Fibroblast of gingiva (primary cell): Measurements from ENCODE around the gene BAG5.
"Not testable (repeated sequence)": the region's sequence is repeated elsewhere in the genome, so short reads cannot be mapped to it uniquely, and the experiment has no call there.

ENCODE experiments used
- DNase-seq: peaks from one replicate; pipeline ENCODE4 v3.0.0-alpha.2; 2011; ENCODE audit warnings: low read depth

BAG5 gene

DNA sequence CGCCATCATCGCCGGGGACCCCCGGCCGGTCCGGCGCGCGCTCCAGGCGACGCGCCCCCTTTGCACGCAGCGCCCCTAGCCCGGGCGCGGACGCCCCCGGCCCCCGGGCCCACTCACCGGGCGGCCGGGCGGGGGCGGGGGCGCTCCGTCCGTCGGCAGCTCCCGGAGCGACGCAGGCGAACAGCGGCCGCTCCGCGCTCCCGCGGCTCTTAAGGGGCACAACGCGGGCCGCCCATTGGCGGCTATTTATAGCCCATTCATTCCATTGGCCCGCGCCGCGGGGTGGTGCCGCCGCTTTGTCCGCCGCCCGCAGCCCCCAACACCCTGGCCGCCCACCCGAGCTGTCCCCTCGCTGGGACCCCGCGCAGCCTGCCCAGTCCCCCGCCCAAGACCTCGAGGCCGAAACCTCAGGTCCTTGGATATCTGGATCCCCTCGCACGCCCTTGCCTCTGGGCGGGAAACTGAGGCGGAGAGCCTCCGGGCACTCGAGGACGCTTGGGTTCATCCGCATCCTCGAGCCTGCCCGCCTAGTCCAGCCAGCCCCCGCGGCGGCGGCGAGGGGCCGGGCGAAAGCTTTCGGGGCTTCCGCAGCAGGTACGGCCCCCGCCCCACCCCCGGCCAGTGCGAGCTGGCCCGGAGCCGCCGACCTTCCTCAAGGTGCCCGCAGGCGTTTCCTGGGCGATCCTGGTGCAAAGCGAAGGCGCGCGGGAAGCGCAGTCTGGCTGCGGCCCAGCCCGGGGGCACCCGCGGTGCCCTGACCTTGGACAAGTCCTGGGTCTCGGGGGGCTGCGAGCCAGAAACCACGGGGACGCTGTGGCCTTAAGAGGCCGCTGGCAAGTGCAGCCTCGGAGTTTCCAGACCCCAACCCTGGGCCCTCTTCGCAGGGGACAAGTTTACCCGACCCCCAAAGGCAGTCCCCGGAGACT lies 39.5 kb downstream of the BAG5 start, which contains the start of gene CKB:
CKB (minus strand) TSS at position 182 of the 926 bp plus-strand sequence. CDS start 337 bp downstream, outside the sequence.
- DNase-seq, result peak; percentile 44

DNA sequence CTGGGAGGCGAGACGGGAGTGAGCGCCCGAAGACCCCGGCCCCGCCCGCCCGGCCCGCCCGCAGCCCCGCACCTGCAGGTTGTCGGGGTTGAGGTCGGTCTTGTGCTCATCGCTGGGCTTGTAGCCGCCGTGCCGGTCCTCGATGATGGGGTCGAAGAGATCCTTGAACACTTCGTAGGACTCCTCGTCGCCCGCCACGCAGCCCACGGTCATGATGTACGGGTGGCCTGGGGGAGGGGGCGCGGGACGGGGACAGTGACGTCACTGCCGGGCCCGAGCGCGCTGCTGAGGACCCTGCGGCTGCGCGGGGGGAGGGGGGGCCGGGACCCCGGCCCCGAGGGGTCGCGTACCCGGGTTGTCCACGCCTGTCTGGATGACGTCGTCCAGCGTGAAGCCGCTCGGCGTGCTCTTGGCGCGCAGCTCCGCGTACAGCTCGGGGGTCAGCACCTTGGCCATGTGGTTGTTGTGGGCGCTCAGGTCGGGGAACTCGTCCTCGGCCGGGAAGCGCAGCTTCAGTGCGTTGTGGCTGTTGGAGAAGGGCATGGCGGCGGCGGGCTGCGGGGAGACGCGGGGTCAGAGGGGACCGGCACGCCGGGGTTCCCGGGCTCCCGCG lies 40.4 kb downstream of the BAG5 start:
- no peak for DNase-seq

DNA sequence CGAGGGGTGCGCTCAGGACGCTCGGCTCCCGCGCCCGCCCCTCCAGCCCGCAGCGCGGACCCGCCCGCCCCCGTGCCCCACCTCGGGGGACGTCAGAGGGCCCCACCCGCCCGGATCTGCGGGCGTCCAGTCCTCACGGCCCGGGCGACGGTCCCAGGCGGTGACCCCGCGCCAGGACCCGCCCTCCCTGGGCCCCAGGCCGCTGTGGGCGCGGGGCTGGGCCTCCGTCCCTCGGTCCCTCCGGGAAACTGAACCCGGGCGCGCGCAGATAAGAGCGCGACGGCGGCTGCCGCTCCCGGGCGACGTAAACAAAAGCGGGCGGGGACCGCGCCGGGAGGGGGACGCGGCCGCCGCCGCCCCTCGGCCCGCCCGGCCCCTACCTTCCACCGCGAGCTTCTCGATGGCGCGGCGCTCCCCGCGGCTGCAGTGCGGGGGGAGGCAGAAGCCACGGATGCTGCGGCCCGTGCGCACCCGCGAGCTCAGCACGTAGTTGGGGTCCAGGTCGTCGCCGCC lies 41.0 kb downstream of the BAG5 start:
- DNase-seq, result no peak

DNA sequence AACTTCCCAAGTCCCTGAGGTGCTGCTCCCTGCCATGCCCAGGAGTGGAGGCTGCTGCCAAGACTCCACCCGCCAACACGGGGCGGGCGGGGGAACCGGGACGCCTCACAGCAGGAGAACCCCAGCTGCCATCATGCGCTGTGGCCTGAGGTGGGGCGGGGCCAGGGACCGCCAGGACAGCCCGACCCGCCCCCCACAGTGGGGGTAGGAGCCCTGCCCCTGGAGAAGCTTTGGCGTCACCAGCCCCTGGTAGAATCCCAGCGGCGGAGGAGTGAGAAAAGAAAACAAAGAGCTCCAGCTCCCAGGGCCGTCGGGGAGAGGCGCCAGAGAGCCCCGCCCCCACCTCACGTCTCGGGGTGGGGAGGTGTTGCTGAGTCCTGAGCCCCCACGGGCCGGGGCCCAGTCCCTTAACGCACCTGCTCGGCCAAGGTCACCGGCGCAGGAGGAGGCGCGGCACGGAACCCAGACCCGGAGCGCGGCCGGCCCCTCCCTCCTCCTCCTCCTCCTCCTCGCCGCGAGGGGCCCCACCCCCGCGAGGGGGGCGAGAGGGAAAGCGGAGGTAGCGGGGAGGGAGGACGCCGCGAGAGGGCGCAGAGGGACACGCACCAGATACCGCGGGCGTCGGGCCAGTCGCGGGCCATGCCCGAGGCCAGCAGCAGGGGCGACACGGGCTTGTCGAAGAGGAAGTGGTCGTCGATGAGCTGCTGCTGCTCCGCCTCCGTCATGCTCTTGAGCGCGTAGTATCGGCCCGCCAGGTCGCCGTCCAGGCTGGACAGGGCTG lies 41.6 kb downstream of the BAG5 start:
- DNase-seq, result peak; percentile 62

DNA sequence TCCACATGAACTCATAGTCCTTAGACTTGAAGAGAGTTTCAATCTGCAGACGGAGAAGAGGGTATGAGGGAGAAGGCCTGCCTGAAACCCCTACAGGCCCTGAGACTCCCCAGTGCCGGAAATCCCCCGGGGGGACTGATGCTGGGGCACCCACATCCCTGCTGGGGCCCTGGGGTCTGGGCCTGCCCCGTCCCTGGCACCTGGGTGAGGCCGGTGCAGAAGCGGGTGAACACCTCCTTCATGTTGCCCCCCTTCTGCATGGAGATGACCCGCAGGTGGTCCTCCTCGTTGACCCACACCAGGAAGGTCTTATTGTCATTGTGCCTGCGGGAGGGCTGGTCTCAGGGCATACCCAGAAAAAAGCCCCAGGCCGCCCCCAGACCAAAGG lies 42.2 kb downstream of the BAG5 start:
- no peak for DNase-seq

DNA sequence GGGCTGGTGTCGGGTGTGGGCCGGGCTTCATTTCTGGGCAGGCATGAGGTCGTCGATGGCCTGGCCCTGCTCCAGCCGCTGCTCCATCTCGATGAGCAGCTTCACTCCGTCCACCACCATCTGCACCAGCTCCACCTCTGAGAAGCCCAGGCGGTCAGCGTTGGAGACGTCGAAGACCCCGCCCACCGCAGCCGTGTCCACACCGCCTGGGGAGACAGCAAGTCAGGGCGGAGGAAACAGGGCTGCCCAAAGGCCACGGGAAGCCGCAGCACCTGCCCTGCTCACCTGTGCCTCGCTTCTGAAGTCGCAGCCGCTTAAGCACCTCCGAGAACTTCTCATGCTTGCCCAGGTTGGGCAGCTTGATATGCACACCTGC lies 42.6 kb downstream of the BAG5 start:
- DNase-seq, result no peak

DNA sequence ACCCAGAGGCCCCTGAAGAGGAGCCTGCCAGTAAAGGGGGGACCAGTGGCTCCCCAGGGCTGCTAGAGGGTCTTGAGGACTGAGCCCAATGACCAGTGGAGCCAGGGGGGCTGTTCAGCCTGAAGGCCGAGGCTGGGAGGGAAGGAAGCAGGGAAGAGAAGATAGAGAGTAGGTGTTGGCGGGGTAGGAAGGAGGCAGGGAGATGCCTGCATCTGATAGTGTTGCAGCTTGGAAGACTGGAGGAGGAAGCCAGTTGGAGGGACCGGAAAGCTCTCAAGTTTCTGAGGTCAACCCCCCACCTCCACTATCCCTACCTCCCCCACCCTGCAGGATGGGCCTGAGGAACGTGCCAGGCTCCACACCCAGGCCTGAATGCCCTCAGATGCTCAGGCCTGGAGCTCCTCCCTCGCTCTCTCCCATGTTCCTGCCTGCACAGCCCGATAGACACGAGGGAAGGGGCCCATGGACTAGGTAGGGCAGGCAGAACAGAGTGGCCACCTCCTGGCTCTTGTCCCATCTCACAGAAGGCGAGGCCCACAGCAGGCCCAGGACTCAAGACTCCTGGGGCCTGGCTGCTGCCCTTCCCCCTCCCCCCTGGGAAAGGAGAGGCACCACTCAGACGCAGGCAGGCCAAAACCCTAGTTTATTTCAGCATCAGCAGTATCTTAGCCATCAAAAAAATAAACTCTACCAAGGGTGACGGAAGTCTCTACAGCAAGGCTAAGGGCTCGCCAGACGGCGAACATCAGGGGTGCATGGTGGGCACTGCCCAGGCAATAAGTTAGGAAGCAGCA lies 43.2 kb downstream of the BAG5 start:
- DNase-seq, result peak; percentile 36

DNA sequence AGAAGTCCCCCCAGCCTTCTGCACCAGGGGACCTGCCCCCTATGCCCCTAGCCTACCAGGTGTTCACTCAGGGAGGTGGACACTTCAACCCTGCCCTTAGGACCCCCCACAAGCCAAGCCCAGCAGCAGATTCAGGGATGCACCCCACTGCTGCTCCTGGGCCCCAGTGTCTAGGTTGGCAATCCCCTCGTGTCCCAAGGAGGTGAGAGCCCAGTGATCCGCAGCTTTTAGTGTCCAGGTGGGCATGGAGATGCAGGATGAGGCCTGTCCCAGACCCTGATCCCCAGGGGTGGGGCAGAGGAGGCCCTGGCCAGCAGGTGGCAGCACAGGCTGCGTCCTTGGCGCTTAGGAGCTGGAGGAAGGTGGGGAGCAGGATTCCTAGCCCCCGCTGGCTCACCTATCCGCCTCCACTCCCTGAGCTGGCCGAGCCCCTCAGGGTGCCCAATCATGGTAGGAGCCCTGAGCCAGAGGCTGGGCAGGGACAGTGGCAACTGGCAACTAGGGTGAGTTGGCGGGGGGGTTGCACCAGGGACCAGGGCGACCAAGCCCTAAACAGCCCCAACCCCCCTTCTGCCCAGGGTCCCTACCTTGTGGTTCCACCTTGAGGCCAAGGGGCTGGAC lies 43.9 kb downstream of the BAG5 start:
- no peak for DNase-seq

DNA sequence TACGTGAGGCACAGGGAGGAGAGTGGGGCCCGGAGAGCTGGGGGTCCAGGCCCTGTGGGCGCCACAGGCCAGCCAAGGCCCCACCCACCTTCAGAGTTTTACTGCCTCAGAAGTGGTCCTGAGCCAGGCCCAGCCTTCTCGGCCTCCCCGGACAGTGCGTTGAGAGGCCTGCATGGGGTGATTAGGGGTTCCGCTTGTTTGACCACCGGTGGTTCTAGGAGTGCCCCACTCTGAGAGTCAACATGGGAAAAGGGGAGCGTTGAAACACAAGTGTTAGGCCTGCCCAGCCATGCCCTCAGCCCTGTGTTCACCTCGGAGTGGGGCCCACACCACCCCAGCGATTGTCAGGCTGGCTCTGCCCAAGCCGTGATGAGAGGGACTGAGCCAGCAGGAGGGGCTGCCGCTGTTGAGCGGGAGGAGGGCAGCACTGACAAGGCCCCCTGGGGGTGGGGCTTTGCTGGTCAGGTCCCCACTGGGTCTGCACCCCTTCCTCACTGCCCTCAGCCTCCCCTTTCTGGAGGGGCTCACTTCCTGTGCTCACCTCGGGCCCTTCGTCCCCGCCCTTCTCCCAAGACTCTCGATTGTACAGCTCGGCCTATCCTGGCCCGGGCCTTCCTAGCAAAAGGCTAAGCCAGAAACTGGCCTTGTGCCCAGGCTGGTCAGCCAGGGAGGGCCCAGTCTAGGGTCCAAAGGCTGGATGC lies 44.6 kb downstream of the BAG5 start:
- DNase-seq, result no peak

DNA sequence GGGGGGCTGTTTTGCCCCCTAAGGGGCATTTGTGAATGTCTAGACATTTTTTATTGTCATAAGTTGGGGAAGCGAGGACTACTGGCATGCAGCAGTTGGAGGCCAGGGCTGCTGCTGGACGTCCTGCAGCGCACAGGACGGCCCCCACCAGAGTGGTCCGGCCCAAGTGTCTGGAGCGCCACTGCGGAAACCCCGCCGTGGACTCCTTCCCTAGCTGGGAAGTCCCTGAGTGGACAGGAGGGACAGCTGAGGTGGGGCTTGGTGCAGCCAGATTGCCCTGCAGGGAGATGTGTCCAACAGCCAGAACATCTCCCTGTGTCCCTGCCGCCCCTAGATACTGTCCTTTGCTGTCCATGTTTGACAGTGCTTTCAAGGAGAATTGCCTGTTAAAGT lies 45.3 kb downstream of the BAG5 start:
- DNase-seq, result no peak

DNA sequence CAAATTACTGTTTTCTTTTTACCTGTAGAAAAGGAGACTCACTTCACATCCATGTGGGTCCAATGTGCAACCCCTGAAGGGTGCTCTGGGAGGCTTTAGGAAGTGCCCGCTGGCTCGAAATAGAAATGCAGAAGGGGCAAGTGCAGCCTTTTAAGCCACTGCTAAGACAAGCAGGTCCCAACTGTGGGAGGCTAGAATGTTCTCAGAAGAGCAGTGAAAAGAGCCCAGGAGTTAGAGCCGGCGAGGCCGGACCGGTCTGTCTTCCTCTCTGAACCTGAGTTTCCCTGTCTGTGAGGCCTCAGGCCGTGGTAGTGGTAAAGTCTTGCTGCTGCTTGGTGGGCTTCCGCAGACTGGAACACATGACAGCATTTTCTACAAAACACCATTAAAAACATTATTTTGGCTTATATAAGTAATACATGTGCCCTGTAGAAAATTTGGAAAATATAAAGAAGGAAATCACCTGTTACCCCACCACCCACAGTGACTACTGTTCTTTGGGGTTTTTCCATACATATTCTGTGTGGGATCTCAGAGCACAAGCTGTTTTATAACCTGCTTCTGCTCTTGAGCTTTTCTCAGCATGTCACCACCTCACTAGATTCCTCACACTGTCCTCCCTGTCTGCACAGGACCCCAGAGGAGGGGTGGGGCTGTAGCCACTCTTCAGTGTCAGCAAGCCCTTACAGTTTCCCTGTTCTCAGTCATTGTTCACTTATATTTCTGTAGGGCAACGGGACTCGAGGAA lies 45.9 kb downstream of the BAG5 start:
- no peak for DNase-seq

DNA sequence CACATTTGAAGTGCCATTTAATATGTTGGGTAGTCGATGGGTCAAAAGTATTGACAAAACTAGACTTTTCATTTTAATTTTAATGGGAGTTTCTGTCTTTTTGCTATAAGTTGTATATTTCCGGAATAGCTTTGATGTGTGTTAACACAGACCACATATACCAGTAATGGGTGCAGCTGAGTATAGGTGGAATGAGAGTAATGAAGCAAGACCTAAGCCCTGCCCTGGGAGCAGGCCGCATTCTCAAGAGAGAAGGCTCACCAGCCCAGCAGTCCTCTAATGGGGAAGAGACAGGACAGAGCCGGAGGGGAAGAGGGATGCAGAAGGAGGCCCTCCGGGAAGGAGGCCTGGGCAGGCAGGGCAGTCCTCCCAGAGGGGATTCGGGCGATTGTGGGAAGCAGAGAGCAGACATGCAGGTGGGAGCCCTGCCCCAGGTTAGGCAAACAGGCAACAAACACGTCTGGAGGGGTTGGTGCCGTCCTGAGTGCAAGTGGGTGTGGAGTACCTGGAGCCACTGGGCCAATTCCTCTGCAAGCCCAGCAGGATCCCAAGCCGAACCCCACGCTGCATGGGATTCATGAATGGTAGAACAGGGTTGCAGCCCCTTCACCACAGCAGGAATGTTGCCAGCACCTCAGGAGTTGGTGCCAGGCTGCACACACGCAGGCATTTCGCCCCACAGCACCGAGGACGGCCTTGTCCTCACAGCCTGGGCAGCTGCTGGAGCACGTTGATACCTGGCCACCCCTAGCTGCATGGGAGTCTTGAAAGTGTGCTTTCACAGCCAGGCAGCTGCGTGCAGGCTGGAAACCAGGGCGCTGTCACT lies 47.6 kb downstream of the BAG5 start:
- no peak for DNase-seq

DNA sequence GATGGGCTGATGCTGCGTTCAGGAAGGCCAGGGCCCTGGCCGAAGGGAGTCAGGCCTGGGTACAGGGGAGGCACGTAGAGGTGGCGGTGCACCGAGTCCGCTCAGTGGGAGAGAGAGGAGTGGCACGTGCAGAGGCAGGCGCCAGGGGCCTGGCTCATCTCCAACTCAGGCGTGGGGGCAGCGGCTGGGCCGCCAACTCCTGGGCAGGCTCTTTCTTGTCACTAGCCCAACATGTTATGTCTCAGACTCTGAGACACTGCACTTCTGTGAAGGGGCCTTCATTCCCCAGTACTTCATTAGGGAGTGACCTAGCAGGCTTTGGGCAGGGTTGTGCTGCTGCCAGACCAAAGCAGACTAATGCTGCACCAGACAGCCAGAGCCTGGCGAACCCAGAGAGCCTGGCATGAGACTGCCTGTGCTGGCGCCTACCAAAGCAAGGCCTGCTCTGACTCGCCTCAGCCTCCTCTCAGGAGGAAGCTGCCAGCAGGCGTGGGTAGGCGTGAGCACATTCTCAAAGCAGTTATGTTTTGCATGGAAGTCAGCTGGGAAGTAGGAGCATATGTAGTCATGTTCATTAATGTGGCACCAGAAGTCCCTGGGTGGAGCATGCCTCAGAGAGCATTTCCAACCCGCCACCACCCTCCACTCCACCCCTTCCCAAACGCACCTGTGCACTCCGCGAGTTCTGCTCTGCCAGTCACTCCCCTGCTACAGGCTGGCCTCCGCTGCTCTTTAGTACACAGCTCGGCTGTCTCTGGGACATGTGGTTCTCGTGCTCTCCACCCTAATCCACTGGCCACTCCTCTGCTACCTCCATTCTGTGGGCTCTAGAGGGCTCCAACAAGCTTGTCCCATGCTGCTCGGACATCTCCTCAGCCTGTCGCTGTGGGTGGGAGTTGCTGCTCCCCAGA lies 49.5 kb downstream of the BAG5 start:
- peak; percentile 82 for DNase-seq

DNA sequence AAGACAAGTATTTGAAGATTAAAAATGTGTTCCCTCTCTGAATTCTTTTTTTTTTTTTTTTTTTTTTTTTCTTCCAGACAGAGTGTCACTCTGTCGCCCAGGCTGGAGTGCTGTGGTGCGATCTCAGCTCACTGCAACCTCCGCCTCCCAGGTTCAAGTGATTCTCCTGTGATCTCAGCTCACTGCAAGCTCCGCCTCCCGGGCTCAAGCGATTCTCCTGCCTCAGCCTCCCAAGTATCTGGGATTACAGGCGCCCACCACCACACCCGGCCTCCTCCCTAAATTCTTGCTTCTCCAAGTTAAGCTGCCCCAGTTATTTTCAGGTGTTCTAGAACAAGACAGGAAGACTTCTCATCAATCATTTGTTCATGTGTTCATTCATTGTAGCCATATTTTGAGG lies 50.3 kb downstream of the BAG5 start:
- DNase-seq, result not testable (repeated sequence)

DNA sequence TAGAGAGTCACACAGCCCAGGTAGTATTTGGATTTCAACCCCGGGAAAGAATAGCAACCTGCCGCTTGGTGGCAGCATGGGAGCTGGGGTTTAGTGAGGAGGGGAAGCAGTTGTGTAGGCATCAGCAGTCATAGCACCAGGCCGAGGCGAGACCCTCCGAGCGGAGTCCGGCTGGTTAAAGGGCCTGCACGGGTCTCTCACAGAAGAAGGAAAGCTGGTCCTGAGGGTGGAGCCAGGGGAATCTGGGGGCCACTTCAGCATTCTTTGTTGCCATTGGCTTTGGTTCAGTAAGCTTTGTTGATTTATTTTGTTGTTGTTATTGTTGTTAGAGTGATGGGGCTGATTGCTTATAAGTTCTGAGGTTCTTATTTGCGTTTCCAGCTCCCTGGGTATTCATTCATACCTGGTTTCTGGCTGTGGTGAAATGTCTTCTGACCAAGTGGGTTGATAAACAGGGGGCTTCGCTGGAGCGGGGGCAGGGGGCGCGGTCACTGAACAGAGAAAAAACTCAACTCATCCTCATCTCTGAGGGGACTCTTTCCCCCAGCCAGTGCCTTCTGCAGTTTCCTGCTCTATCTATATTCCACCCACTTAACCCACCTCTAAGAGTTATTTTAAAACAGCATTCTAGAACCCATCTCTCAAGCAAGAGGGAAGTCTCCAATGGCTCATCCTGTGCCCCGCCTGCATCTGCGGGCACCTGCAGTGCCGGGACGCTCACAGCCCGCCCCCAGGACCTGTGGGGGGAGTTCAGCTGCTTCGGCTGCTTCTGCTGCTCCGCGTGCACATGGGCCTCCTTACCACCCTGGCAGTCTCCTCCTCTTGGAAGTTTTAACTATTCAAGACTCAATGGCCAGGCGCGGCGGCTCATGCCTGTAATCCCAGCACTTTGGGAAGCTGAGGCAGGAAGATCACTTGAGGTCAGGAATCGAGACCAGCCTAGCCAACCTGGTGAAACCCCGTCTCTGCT lies 51.4 kb downstream of the BAG5 start:
- no peak for DNase-seq

DNA sequence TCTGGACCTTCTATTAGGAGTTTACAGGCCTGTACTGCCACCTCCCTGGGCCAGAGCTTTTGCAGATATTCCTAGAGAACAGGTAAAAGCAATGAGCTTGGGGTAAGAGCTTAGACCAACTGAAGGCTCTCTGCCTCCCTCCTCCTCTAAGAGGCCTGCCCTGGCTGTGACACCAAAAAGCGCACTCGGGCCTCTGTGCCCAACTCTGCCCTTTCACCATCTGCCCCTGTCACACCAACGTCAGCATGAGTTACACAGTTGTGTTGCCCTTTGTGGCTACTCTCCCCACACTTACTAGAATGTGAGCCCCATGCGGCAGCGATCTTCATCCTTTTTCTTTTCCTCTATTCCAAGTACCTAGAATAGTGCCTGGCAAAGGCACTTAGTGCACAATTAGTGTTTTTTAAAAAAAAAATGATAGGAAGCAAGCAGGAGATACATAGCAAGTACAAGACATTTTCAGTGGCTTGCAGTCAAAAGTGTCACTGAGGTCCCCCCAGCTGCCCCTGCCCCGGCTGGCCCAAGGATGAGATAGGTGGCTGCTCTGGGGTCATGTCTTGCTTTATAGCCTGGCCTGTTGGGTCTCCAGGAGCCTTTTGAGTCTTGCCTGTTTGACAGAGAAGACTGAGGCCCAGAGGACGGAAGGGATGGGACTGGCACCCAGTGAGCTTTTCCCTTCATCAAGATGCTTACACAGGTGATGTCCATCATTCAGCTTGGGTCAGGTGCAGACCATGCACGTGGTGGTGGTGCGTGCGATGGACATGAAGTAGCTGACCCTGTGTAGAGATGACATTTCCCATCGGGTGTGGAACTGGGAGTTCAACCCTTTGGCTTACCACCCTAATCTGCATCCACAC lies 52.4 kb downstream of the BAG5 start:
- DNase-seq, result no peak
